ENCODE measurements around the gene PRPH.
"Not testable (repeated sequence)": the region's sequence is repeated elsewhere in the genome, so short reads cannot be mapped to it uniquely, and the experiment has no call there.

The PRPH gene

GRCh38 chr12:49261721-49262120 is 33.2 kb upstream of the PRPH start:
- no peak overlapping the region for H3K27ac ChIP-seq (ENCODE audit: low read depth, low read length)
- H3K9me3 ChIP-seq (ENCODE audit: control insufficient read depth in 5 of 5, low read length in 5 of 5), result no peaks in the 10 kb centered on the region
- H3K9ac ChIP-seq (ENCODE audit: low read length in 5 of 5), result no peak overlapping the region
- no peak overlapping the region for H3K4me3 ChIP-seq (ENCODE audit: low read depth in 1 of 5, low read length in 5 of 5)
- H3K4me1 ChIP-seq (ENCODE audit: control insufficient read depth in 5 of 5, insufficient read depth in 5 of 5, low read length in 5 of 5), result peaks cover 0 to 40% (median 20%) of the 10 kb centered on the region in 5 donors
- no peaks in the 10 kb centered on the region for H3K27me3 ChIP-seq (ENCODE audit: control insufficient read depth in 5 of 5, insufficient read depth in 4 of 5, low read length in 5 of 5)
- no peaks in the 10 kb centered on the region for H3K36me3 ChIP-seq (ENCODE audit: control insufficient read depth in 5 of 5, insufficient read depth in 5 of 5, low read length in 5 of 5)

- H3K4me3 ChIP-seq (ENCODE audit: low read depth in 1 of 5, low read length in 5 of 5), result no peak overlapping the region
- no peak overlapping the region for H3K27ac ChIP-seq (ENCODE audit: low read depth, low read length)
These were observed 31.6 kb upstream of the PRPH start for GRCh38 chr12:49263400-49263763.

GRCh38 chr12:49264466-49264872 is 30.5 kb upstream of the PRPH start:
- peak overlapping the region; percentile 8 to 96 (median 75) for H3K9ac ChIP-seq (ENCODE audit: low read length in 5 of 5)
- H3K36me3 ChIP-seq (ENCODE audit: control insufficient read depth in 5 of 5, insufficient read depth in 5 of 5, low read length in 5 of 5), result peaks cover 0 to 3% (median 3%) of the 10 kb centered on the region in 5 donors
- H3K27me3 ChIP-seq (ENCODE audit: control insufficient read depth in 5 of 5, insufficient read depth in 4 of 5, low read length in 5 of 5), result no peaks in the 10 kb centered on the region
- H3K27ac ChIP-seq (ENCODE audit: low read depth, low read length), result peak overlapping the region; percentile 93
- peak overlapping the region; percentile 71 to 88 (median 85) for H3K4me3 ChIP-seq (ENCODE audit: low read depth in 1 of 5, low read length in 5 of 5)
- no peaks in the 10 kb centered on the region for H3K9me3 ChIP-seq (ENCODE audit: control insufficient read depth in 5 of 5, low read length in 5 of 5)
- H3K4me1 ChIP-seq (ENCODE audit: control insufficient read depth in 5 of 5, insufficient read depth in 5 of 5, low read length in 5 of 5), result peaks cover 0 to 59% (median 30%) of the 10 kb centered on the region in 5 donors

More at GRCh38 chr12:49263400-49263763, 31.6 kb upstream of the PRPH start:
- no peak overlapping the region for H3K9ac ChIP-seq (ENCODE audit: low read length in 5 of 5)
- H3K4me1 ChIP-seq (ENCODE audit: control insufficient read depth in 5 of 5, insufficient read depth in 5 of 5, low read length in 5 of 5), result peaks cover 0 to 55% (median 28%) of the 10 kb centered on the region in 5 donors
- H3K36me3 ChIP-seq (ENCODE audit: control insufficient read depth in 5 of 5, insufficient read depth in 5 of 5, low read length in 5 of 5), result no peaks in the 10 kb centered on the region
- no peaks in the 10 kb centered on the region for H3K27me3 ChIP-seq (ENCODE audit: control insufficient read depth in 5 of 5, insufficient read depth in 4 of 5, low read length in 5 of 5)
- H3K9me3 ChIP-seq (ENCODE audit: control insufficient read depth in 5 of 5, low read length in 5 of 5), result no peaks in the 10 kb centered on the region

GRCh38 chr12:49264873-49265792 is 29.8 kb upstream of the PRPH start, which contains the start of gene TUBA1C:
TSS of gene TUBA1C (plus strand) at chr12:49265082. CDS start at chr12:49265182, 100 bp downstream.
- Histone ChIP-seq H3K9me3 (ENCODE audit: control insufficient read depth in 5 of 5, low read length in 5 of 5) (no peaks in the 10 kb centered on the region), H3K4me3 (ENCODE audit: low read depth in 1 of 5, low read length in 5 of 5) (peak within 1 kb of the TSS; percentile 72 to 88 (median 85)), H3K4me1 (ENCODE audit: control insufficient read depth in 5 of 5, insufficient read depth in 5 of 5, low read length in 5 of 5) (peaks cover 0 to 53% (median 28%) of the 10 kb centered on the region in 5 donors), H3K9ac (ENCODE audit: low read length in 5 of 5) (peak within 1 kb of the TSS; percentile 56 to 96 (median 91)), H3K27ac (ENCODE audit: low read depth, low read length) (peak within 1 kb of the TSS; percentile 93), H3K36me3 (ENCODE audit: control insufficient read depth in 5 of 5, insufficient read depth in 5 of 5, low read length in 5 of 5) (peaks cover 3 to 10% (median 9%) of the 10 kb centered on the region in 5 donors), H3K27me3 (ENCODE audit: control insufficient read depth in 5 of 5, insufficient read depth in 4 of 5, low read length in 5 of 5) (no peaks in the 10 kb centered on the region)

- not testable (repeated sequence) for H3K27ac ChIP-seq (ENCODE audit: low read depth, low read length); H3K27me3 ChIP-seq (ENCODE audit: control insufficient read depth in 5 of 5, insufficient read depth in 4 of 5, low read length in 5 of 5); H3K9me3 ChIP-seq (ENCODE audit: control insufficient read depth in 5 of 5, low read length in 5 of 5); H3K9ac ChIP-seq (ENCODE audit: low read length in 5 of 5); H3K4me3 ChIP-seq (ENCODE audit: low read depth in 1 of 5, low read length in 5 of 5)
- H3K36me3 ChIP-seq (ENCODE audit: control insufficient read depth in 5 of 5, insufficient read depth in 5 of 5, low read length in 5 of 5), result peaks cover 11 to 46% (median 42%) of the 10 kb centered on the region in 5 donors
- peaks cover 0 to 39% (median 20%) of the 10 kb centered on the region in 5 donors for H3K4me1 ChIP-seq (ENCODE audit: control insufficient read depth in 5 of 5, insufficient read depth in 5 of 5, low read length in 5 of 5)
These were observed 25.8 kb upstream of the PRPH start for GRCh38 chr12:49269191-49269590.

GRCh38 chr12:49272790-49273725 is 21.9 kb upstream of the PRPH start:
- H3K4me3 ChIP-seq (ENCODE audit: low read depth in 1 of 5, low read length in 5 of 5), result no peak overlapping the region
- peaks cover 0 to 6% (median 3%) of the 10 kb centered on the region in 5 donors for H3K4me1 ChIP-seq (ENCODE audit: control insufficient read depth in 5 of 5, insufficient read depth in 5 of 5, low read length in 5 of 5)
- no peaks in the 10 kb centered on the region for H3K27me3 ChIP-seq (ENCODE audit: control insufficient read depth in 5 of 5, insufficient read depth in 4 of 5, low read length in 5 of 5)
- H3K9ac ChIP-seq (ENCODE audit: low read length in 5 of 5), result no peak overlapping the region
- H3K9me3 ChIP-seq (ENCODE audit: control insufficient read depth in 5 of 5, low read length in 5 of 5), result no peaks in the 10 kb centered on the region
- no peak overlapping the region for H3K27ac ChIP-seq (ENCODE audit: low read depth, low read length)
- H3K36me3 ChIP-seq (ENCODE audit: control insufficient read depth in 5 of 5, insufficient read depth in 5 of 5, low read length in 5 of 5), result peaks cover 11 to 46% (median 42%) of the 10 kb centered on the region in 5 donors

- Histone ChIP-seq H3K9me3 (ENCODE audit: control insufficient read depth in 5 of 5, low read length in 5 of 5) (no peaks in the 10 kb centered on the region), H3K9ac (ENCODE audit: low read length in 5 of 5) (no peak overlapping the region), H3K4me3 (ENCODE audit: low read depth in 1 of 5, low read length in 5 of 5) (no peak overlapping the region), H3K36me3 (ENCODE audit: control insufficient read depth in 5 of 5, insufficient read depth in 5 of 5, low read length in 5 of 5) (peaks cover 11 to 46% (median 42%) of the 10 kb centered on the region in 5 donors), H3K4me1 (ENCODE audit: control insufficient read depth in 5 of 5, insufficient read depth in 5 of 5, low read length in 5 of 5) (peaks cover 0 to 2% (median 0%) of the 10 kb centered on the region in 5 donors), H3K27me3 (ENCODE audit: control insufficient read depth in 5 of 5, insufficient read depth in 4 of 5, low read length in 5 of 5) (no peaks in the 10 kb centered on the region), H3K27ac (ENCODE audit: low read depth, low read length) (no peak overlapping the region)
These were observed 21.1 kb upstream of the PRPH start for GRCh38 chr12:49273726-49274395.

GRCh38 chr12:49274396-49275069 is 20.4 kb upstream of the PRPH start:
- Histone ChIP-seq H3K27ac (ENCODE audit: low read depth, low read length) (no peak overlapping the region), H3K4me3 (ENCODE audit: low read depth in 1 of 5, low read length in 5 of 5) (no peak overlapping the region)

More at GRCh38 chr12:49274396-49275069, 20.4 kb upstream of the PRPH start:
- Histone ChIP-seq H3K36me3 (ENCODE audit: control insufficient read depth in 5 of 5, insufficient read depth in 5 of 5, low read length in 5 of 5) (peaks cover 11 to 43% (median 39%) of the 10 kb centered on the region in 5 donors), H3K9ac (ENCODE audit: low read length in 5 of 5) (no peak overlapping the region), H3K27me3 (ENCODE audit: control insufficient read depth in 5 of 5, insufficient read depth in 4 of 5, low read length in 5 of 5) (no peaks in the 10 kb centered on the region), H3K4me1 (ENCODE audit: control insufficient read depth in 5 of 5, insufficient read depth in 5 of 5, low read length in 5 of 5) (peaks cover 0 to under 1% (median 0%) of the 10 kb centered on the region in 5 donors), H3K9me3 (ENCODE audit: control insufficient read depth in 5 of 5, low read length in 5 of 5) (no peaks in the 10 kb centered on the region)
